HepG2 (cell line): ENCODE data around the gene PLD6. TPM values are rescaled to one million over a fixed set of nuclear protein-coding genes. Genes with fewer than 3 reads are reported as not detected.

Source experiments
- ATAC-seq: fragments of 200-7000 bp; cut with Tn5 transposase; 3 replicates; pipeline ENCODE4 v1.9.1; 2020; ENCODE audit warnings: mild to moderate bottlenecking, moderate library complexity
- BruUV-seq: library from RNA; stranded (reverse); fragments of 400-500 nt; replicated peaks from 2 replicates; lab custom pipeline; 2021; lab: Mats Ljungman, UMichigan
- CTCF ChIA-PET: fragments of 300-600 bp; formaldehyde crosslinking; extraction: SDS; loops from one replicate; lab custom pipeline; 2021; ENCODE audit warnings: low total read pairs, inconsistent platforms, low intra/inter-chr PET ratio; lab: Yijun Ruan, JAX
- POLR2A ChIA-PET: fragments of 350-600 bp; sonication (Branson Sonifier 250); formaldehyde crosslinking; loops from one replicate; lab custom pipeline; 2020; ENCODE audit warnings: antibody characterized with exemption, inconsistent platforms; lab: Yijun Ruan, JAX
- DNase-seq: peaks from one replicate; pipeline ENCODE4 v3.0.0-alpha.2; 2015; ENCODE audit warnings: low spot score
- FAIRE-seq: peaks from 3 replicates; lab custom pipeline; 2011; peaks lifted over from hg19 to GRCh38; lab: Jason Lieb, UNC
- H2AFZ ChIP-seq: one replicate; pipeline ENCODE4 v1.6.1; 2011; ENCODE audit warnings: low read length, inconsistent platforms
- H3K27ac ChIP-seq: fragments of 300-600 bp; 3 replicates; pipeline ENCODE4 v1.8.0; 2011; ENCODE audit warnings: mixed run types, mild to moderate bottlenecking, mixed read lengths, low read length, inconsistent platforms; ENCODE audit not compliant: insufficient read depth; ENCODE audit errors: extremely low read length
- H3K27me3 ChIP-seq, 2 experiments: fragments of 200-600 bp in 1 of 2; 2 replicates in 1 of 2; 3 replicates in 1 of 2; pipeline versions ENCODE4 v1.6.0 to v1.8.0; 2011; ENCODE audit warnings: low read length in 2 of 2, mild to moderate bottlenecking in 2 of 2, moderate library complexity in 2 of 2, inconsistent platforms in 1 of 2; ENCODE audit not compliant: insufficient read depth in 2 of 2, control insufficient read depth in 1 of 2
- H3K36me3 ChIP-seq, 2 experiments: fragments of 200-600 bp in 1 of 2; replicated peaks in 1 of 2; 2 replicates in 1 of 2; 3 replicates in 1 of 2; pipeline versions ENCODE4 v1.5.1 to v1.8.0; 2011; ENCODE audit warnings: low read length in 2 of 2, inconsistent platforms in 1 of 2; ENCODE audit not compliant: insufficient read depth in 2 of 2, control insufficient read depth in 1 of 2
- H3K4me1 ChIP-seq: 2 replicates; pipeline ENCODE4 v1.5.1; 2012; ENCODE audit warnings: low read length, inconsistent platforms; ENCODE audit not compliant: insufficient read depth
- H3K4me2 ChIP-seq: 2 replicates; pipeline ENCODE4 v1.6.0; 2011; ENCODE audit warnings: low read depth, low read length, inconsistent platforms
- H3K4me3 ChIP-seq, 3 experiments: fragments of 200-600 bp in 1 of 3; sonication (generic), shearing (Covaris generic) in 1 of 3; replicated peaks in 1 of 3; 2 replicates each; pipeline ENCODE4 v1.5.1; 2011 to 2016; ENCODE audit warnings: low read length in 3 of 3, inconsistent platforms in 2 of 3, low read depth in 2 of 3, mild to moderate bottlenecking in 2 of 3, control low read depth in 1 of 3, mixed read lengths in 1 of 3; ENCODE audit not compliant: insufficient read depth in 1 of 3
- H3K79me2 ChIP-seq: one replicate; pipeline ENCODE4 v1.6.1; 2011; ENCODE audit warnings: low read length, inconsistent platforms; ENCODE audit not compliant: insufficient read depth
- H3K9ac ChIP-seq: 2 replicates; pipeline ENCODE4 v1.6.0; 2011; ENCODE audit warnings: mild to moderate bottlenecking, low read depth, low read length, inconsistent platforms; ENCODE audit not compliant: insufficient read depth
- H3K9me3 ChIP-seq: 2 replicates; pipeline ENCODE4 v1.5.1; 2012; ENCODE audit warnings: mild to moderate bottlenecking, low read length
- H4K20me1 ChIP-seq: 2 replicates; pipeline ENCODE4 v1.6.0; 2011; ENCODE audit warnings: inconsistent platforms, mild to moderate bottlenecking, low read length, moderate library complexity; ENCODE audit not compliant: insufficient read depth
- ATAD3A ChIP-seq: sonication (generic); formaldehyde crosslinking; IDR thresholded peaks from 2 replicates; pipeline ENCODE4 v1.4.0; 2020; ENCODE audit warnings: missing genetic modification reagents
- CBX5 ChIP-seq: sonication (generic); formaldehyde crosslinking; IDR thresholded peaks from 2 replicates; pipeline ENCODE4 v1.4.0; 2020; ENCODE audit warnings: missing genetic modification reagents, borderline replicate concordance
- E2F1 ChIP-seq: sonication (generic); formaldehyde crosslinking; IDR thresholded peaks from 2 replicates; pipeline ENCODE4 v1.5.0; 2020; ENCODE audit warnings: missing genetic modification reagents
- FLYWCH1 ChIP-seq: sonication (generic); formaldehyde crosslinking; IDR thresholded peaks from 2 replicates; pipeline ENCODE4 v1.8.1; 2023; ENCODE audit warnings: mild to moderate bottlenecking, missing genetic modification reagents
- KLF12 ChIP-seq: sonication (generic); formaldehyde crosslinking; IDR thresholded peaks from 2 replicates; pipeline ENCODE4 v1.4.0; 2020; ENCODE audit warnings: missing genetic modification reagents, borderline replicate concordance
- ZC3H4 ChIP-seq: sonication (generic); formaldehyde crosslinking; IDR thresholded peaks from 2 replicates; pipeline ENCODE4 v1.4.0; 2020; ENCODE audit warnings: missing genetic modification reagents, borderline replicate concordance
- ZFP62 ChIP-seq: sonication (generic); formaldehyde crosslinking; IDR thresholded peaks from 2 replicates; pipeline ENCODE4 v1.4.0; 2020; ENCODE audit warnings: missing genetic modification reagents
- ZNF138 ChIP-seq: sonication (generic); formaldehyde crosslinking; IDR thresholded peaks from 2 replicates; pipeline ENCODE4 v1.5.0; 2020; ENCODE audit warnings: mild to moderate bottlenecking, low read depth, missing genetic modification reagents
- ZNF24 ChIP-seq: fragments of 450-650 bp; IDR thresholded peaks from 2 replicates; pipeline ENCODE4 v1.6.1; 2017; ENCODE audit warnings: antibody characterized with exemption, mild to moderate bottlenecking
- ZNF33B ChIP-seq: sonication (generic); formaldehyde crosslinking; IDR thresholded peaks from 2 replicates; pipeline ENCODE4 v1.5.1; 2020; ENCODE audit warnings: mild to moderate bottlenecking, missing genetic modification reagents
- ZNF430 ChIP-seq: sonication (generic); formaldehyde crosslinking; IDR thresholded peaks from 2 replicates; pipeline ENCODE4 v1.9.0; 2021; ENCODE audit warnings: mild to moderate bottlenecking, missing genetic modification reagents
- ZNF460 ChIP-seq: sonication (generic); formaldehyde crosslinking; IDR thresholded peaks from 2 replicates; pipeline ENCODE4 v1.5.1; 2020; ENCODE audit warnings: missing genetic modification reagents, mild to moderate bottlenecking, borderline replicate concordance
- ZNF773 ChIP-seq: sonication (generic); formaldehyde crosslinking; IDR thresholded peaks from 2 replicates; pipeline ENCODE4 v1.4.0; 2020; ENCODE audit warnings: missing genetic modification reagents, borderline replicate concordance
- ZSCAN25 ChIP-seq: sonication (generic); formaldehyde crosslinking; IDR thresholded peaks from 2 replicates; pipeline ENCODE4 v1.8.0; 2022; ENCODE audit warnings: mild to moderate bottlenecking, missing genetic modification reagents
- WGBS: methylation state at CpG from one replicate; pipeline ENCODE4 v1.1.6; 2017; ENCODE audit warnings: low lambda C conversion rate; 5-methylcytosine and 5-hydroxymethylcytosine counted together
- in situ Hi-C: cut with HindIII; loops from 2 replicates; pipeline ENCODE4 v1.10.0; 2017; ENCODE audit warnings: low pct_unique_long_range_greater_than_20kb; ENCODE audit not compliant: extremely low pct_ligation_motif_present
- intact Hi-C: fragments of 100-400 bp; cut with micrococcal nuclease; formaldehyde crosslinking; loops from one replicate; pipeline ENCODE4 v1.10.0; 2022; ENCODE audit not compliant: unreplicated experiment
- polyA plus RNA-seq, 8 experiments: library from polyadenylated mRNA; depleted of rRNA in 3 of 8; stranded (reverse) in 7 of 8; unstranded in 1 of 8; fragments of >200 nt; fragmentation: Illumina TruSeq in 4 of 8; extraction: Trizol in 4 of 8; gene quantifications; 2 replicates each; pipeline versions ENCODE4 v1.2.1 to v1.2.3, GENCODE V29; 2011 to 2016; ENCODE audit warnings: low read depth in 4 of 8, missing spikeins in 1 of 8, mixed read lengths in 1 of 8; ENCODE audit not compliant: insufficient read depth in 1 of 8
- total RNA-seq, 5 experiments: library from RNA; depleted of rRNA; stranded (reverse); fragments of >200 nt; fragmentation: Illumina TruSeq; extraction: Trizol; gene quantifications; 2 replicates each; pipeline ENCODE4 v1.2.3, GENCODE V29; 2016; ENCODE audit warnings: low read depth in 1 of 5
- TF ChIP-seq, protein P1 (sequence below): sonication (generic); formaldehyde crosslinking; IDR thresholded peaks from 2 replicates; pipeline ENCODE4 v1.8.1; 2023; ENCODE audit warnings: mild to moderate bottlenecking, moderate library complexity, missing genetic modification reagents
- TF ChIP-seq, protein P2 (sequence below): sonication (generic); formaldehyde crosslinking; IDR thresholded peaks from 2 replicates; pipeline ENCODE4 v1.4.0; 2020; ENCODE audit warnings: mild to moderate bottlenecking, low read depth, missing genetic modification reagents

PLD6 gene
- total and polyA plus RNA-seq, 2 of the 13 experiments (the other 11 are each of a cell fraction or from before 2014, with no cell fraction given), result 5.2 to 11.4 TPM

GRCh38 chr17:17151962-17152361 is 54.2 kb downstream of the PLD6 start:
- no peak overlapping the region for H3K27ac ChIP-seq
- BruUV-seq, result no TSS peak
- H3K4me3 ChIP-seq, result no peak overlapping the region
- H3K9me3 ChIP-seq, result no peaks in the 10 kb centered on the region
- POLR2A ChIA-PET, result no interaction called here
- ATAC-seq, result no peak
- CTCF ChIA-PET, result no interaction called here
- no peak for TF ChIP-seq ZNF24
- TF ChIP-seq, all 625 proteins: peak for 0
- H3K9ac ChIP-seq, result no peak overlapping the region
- H3K4me1 ChIP-seq, result 0 out of 2 replicates have a peak, but pooled peaks cover 5% of the 10 kb centered on the region
- WGBS, result 100% methylated on average over 3 of the region's 8 CpGs
- DNase-seq, result no peak
- no peaks in the 10 kb centered on the region for H3K27me3 ChIP-seq
- in situ Hi-C loops, result no loop called here
- no peak for FAIRE-seq
- peaks cover 19 to 64% of the 10 kb centered on the region in 2 experiments for H3K36me3 ChIP-seq
- H3K4me2 ChIP-seq, result no peak overlapping the region
- H2AFZ ChIP-seq, result no peak overlapping the region
- H3K79me2 ChIP-seq, result no peaks in the 10 kb centered on the region
- intact Hi-C loops, result no loop called here
- H4K20me1 ChIP-seq, result no peaks in the 10 kb centered on the region

- Histone ChIP-seq H3K9ac (no peak overlapping the region), H3K27ac (no peak overlapping the region), H2AFZ (no peak overlapping the region), H3K4me2 (no peak overlapping the region), H3K36me3 (peaks cover 16 to 61% of the 10 kb centered on the region in 2 experiments), H3K4me1 (0 out of 2 replicates have a peak, but pooled peaks cover 5% of the 10 kb centered on the region), H3K9me3 (no peaks in the 10 kb centered on the region), H3K79me2 (no peaks in the 10 kb centered on the region), H4K20me1 (no peaks in the 10 kb centered on the region), H3K27me3 (no peaks in the 10 kb centered on the region), H3K4me3 (no peak overlapping the region)
- no peak for ATAC-seq
- ChIA-PET CTCF (no interaction called here), POLR2A (no interaction called here)
- no peak for FAIRE-seq
- TF ChIP-seq ZSCAN25 (CRISPR knock-in tag), result no peak
- no peak for TF ChIP-seq ZC3H4
- TF ChIP-seq, protein P1, sequence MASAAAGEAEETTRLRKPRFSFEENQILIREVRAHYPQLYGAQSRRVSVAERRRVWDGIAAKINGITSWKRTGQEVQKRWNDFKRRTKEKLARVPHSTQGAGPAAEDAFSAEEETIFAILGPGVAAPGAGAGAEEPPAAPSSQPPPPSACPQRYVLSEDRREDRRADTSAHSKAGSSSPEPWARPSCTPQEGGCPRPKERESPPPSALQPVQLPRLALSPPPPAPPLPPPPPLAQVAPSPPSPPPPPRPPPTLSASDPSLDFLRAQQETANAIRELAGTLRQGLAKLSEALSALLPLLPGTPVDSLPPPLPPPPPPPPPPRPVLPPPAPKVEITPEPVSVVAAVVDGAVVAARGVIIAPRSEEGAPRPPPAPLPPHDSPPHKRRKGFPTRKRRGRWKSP (CRISPR knock-in tag), result no peak
- no peak for TF ChIP-seq ZNF138 (CRISPR knock-in tag)
- no peak for TF ChIP-seq FLYWCH1 (CRISPR knock-in tag)
- no peak for TF ChIP-seq ZFP62
- TF ChIP-seq ATAD3A (CRISPR knock-in tag), result no peak
- TF ChIP-seq ZNF460 (CRISPR knock-in tag), result no peak
- no peak for TF ChIP-seq ZNF430 (CRISPR knock-in tag)
- TF ChIP-seq ZNF33B (CRISPR knock-in tag), result no peak
- TF ChIP-seq KLF12, result no peak
- no peak for TF ChIP-seq CBX5 (CRISPR knock-in tag)
- TF ChIP-seq, protein P2, sequence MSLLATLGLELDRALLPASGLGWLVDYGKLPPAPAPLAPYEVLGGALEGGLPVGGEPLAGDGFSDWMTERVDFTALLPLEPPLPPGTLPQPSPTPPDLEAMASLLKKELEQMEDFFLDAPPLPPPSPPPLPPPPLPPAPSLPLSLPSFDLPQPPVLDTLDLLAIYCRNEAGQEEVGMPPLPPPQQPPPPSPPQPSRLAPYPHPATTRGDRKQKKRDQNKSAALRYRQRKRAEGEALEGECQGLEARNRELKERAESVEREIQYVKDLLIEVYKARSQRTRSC (CRISPR knock-in tag), result no peak
- no peak for TF ChIP-seq ZNF773 (CRISPR knock-in tag)
- no peak for TF ChIP-seq E2F1 (CRISPR knock-in tag)
- BruUV-seq, result no TSS peak
- in situ Hi-C loops (no loop called here), intact Hi-C loops (no loop called here)
- WGBS, result 93% methylated on average over 3 of the region's 3 CpGs
- no peak for DNase-seq
These were observed 54.6 kb downstream of the PLD6 start for GRCh38 chr17:17151541-17151940.
